Measurements from ENCODE around the gene IL4. TPM values are rescaled to one million over a fixed set of nuclear protein-coding genes. Genes with fewer than 3 reads are reported as not detected.

The IL4 gene
- total and polyA plus RNA-seq, 2 donors (not counting 3 experiments of a cell fraction or from before 2014, with no cell fraction given): not detected

- Histone ChIP-seq H3K27me3 (ENCODE audit: control insufficient read depth in 2 of 2, insufficient read depth in 2 of 2, low read length in 2 of 2) (peaks cover 0 to 2% of the 10 kb centered on the region in 2 experiments), H3K4me1 (ENCODE audit: control insufficient read depth, extremely low read depth, insufficient read depth, low read length) (no peaks in the 10 kb centered on the region), H3K4me2 (ENCODE audit: insufficient read depth, low read length) (no peak overlapping the region), H3K27ac (ENCODE audit: insufficient read depth, low read depth, low read length) (no peak overlapping the region), H3K79me2 (ENCODE audit: control insufficient read depth, insufficient read depth, low read length) (no peaks in the 10 kb centered on the region), H3K4me3 (replicated peaks in 1 of 3; ENCODE audit: insufficient read depth in 1 of 3, low read depth in 1 of 3, low read length in 3 of 3) (no peak overlapping the region), H3K9me3 (replicated peaks; ENCODE audit: control insufficient read depth, insufficient read depth, low read length) (no peaks in the 10 kb centered on the region), H4K20me1 (replicated peaks; ENCODE audit: control insufficient read depth, extremely low read depth, insufficient read depth, low read length) (no peaks in the 10 kb centered on the region), H3K9ac (replicated peaks; ENCODE audit: extremely low read depth, insufficient read depth, low read length) (no peak overlapping the region), H3K9me1 (replicated peaks; ENCODE audit: control insufficient read depth, extremely low read depth, insufficient read depth, low read length) (no peaks in the 10 kb centered on the region), H2AFZ (ENCODE audit: low read depth, low read length) (no peak overlapping the region), H3K36me3 (ENCODE audit: control insufficient read depth in 2 of 2, extremely low read depth in 1 of 2, insufficient read depth in 2 of 2, low read length in 2 of 2) (no peaks in the 10 kb centered on the region)
- POLR2A ChIA-PET: no interaction called here
- TF ChIP-seq FOS (IDR thresholded peaks at IDR 0.05; ENCODE audit: borderline replicate concordance, insufficient read depth, low read length) (no peak), CTCF (IDR thresholded peaks at IDR 0.05; ENCODE audit: extremely low read depth in 1 of 2, insufficient read depth in 1 of 2, low read depth in 1 of 2, low read length in 2 of 2) (no peak), POLR2AphosphoS5 (IDR thresholded peaks at IDR 0.05; ENCODE audit: insufficient read depth, low read depth, low read length) (no peak), JUN (IDR thresholded peaks at IDR 0.05; ENCODE audit: borderline replicate concordance, insufficient read depth, insufficient read length, low read depth) (no peak), GATA2 (IDR thresholded peaks at IDR 0.05; ENCODE audit: insufficient read depth, insufficient read length, low read depth, low read length) (no peak), MYC (IDR thresholded peaks at IDR 0.05; ENCODE audit: low read depth, low read length) (no peak), POLR2A (IDR thresholded peaks at IDR 0.05; ENCODE audit: low read depth, low read length) (no peak), EZH2 (IDR thresholded peaks at IDR 0.05; ENCODE audit: borderline replicate concordance, low read depth, low read length, severe bottlenecking) (no peak), MAX (IDR thresholded peaks at IDR 0.05; ENCODE audit: insufficient read depth, insufficient read length) (no peak)
- no TSS peak for BruUV-seq (replicated peaks)
- dilution Hi-C loops (cut with MboI; ENCODE audit: extremely low pct_ligation_motif_present, low sequenced_read_pairs): no loop called here
- FAIRE-seq (no peak), DNase-seq (ENCODE audit: low read depth, low spot score) (no peak)
- CTCF ChIA-PET: interaction anchor here (1.4 kb wide), 1 partner anchor 10 kb away, joined by 4 read pairs; no protein-coding TSS in a partner anchor
- intact Hi-C loops (cut with micrococcal nuclease): no loop called here
These were observed 6.5 kb upstream of the IL4 start for GRCh38 chr5:132667309-132667708.
